HepG2 (cell line): Measurements from ENCODE around the gene MPC1L. TPM values are rescaled to one million over a fixed set of nuclear protein-coding genes. Genes with fewer than 3 reads are reported as not detected.

ENCODE experiments used
- CREB1 ChIP-seq, 2 experiments: fragments of 450-650 bp in 1 of 2; IDR thresholded peaks; 2 replicates each; pipeline ENCODE4 v1.6.1; 2016 to 2017; ENCODE audit warnings: control low read depth in 1 of 2, mild to moderate bottlenecking in 1 of 2, missing compliant biosample characterization in 1 of 2, missing genetic modification characterization in 1 of 2
- DNMT1 ChIP-seq: sonication (generic); formaldehyde crosslinking; IDR thresholded peaks from 2 replicates; pipeline ENCODE4 v1.5.1; 2020; ENCODE audit warnings: mild to moderate bottlenecking, missing genetic modification reagents
- FIP1L1 ChIP-seq: fragments of 200-400 bp; formaldehyde crosslinking; IDR thresholded peaks from 2 replicates; pipeline ENCODE4 v1.6.1; 2018; ENCODE audit warnings: low read depth, mild to moderate bottlenecking, low read length, moderate library complexity, borderline replicate concordance; ENCODE audit not compliant: insufficient read depth
- GATAD1 ChIP-seq: IDR thresholded peaks from 2 replicates; pipeline ENCODE4 v1.6.1; 2016; ENCODE audit warnings: missing genetic modification reagents, missing compliant biosample characterization
- KDM5A ChIP-seq: fragments of 200-600 bp; sonication (generic); IDR thresholded peaks from 2 replicates; pipeline ENCODE4 v1.7.0; 2018; ENCODE audit warnings: antibody characterized with exemption, mild to moderate bottlenecking, low read length, borderline replicate concordance
- KLF11 ChIP-seq: IDR thresholded peaks from 2 replicates; pipeline ENCODE4 v1.6.1; 2016; ENCODE audit warnings: missing compliant biosample characterization
- PHF8 ChIP-seq: sonication (generic); formaldehyde crosslinking; IDR thresholded peaks from 2 replicates; pipeline ENCODE4 v1.5.0; 2020; ENCODE audit warnings: missing genetic modification reagents
- POLR2AphosphoS5 ChIP-seq: IDR thresholded peaks from 2 replicates; pipeline ENCODE4 v1.6.1; 2012; ENCODE audit warnings: low read depth, low read length
- RNF2 ChIP-seq: fragments of 450-650 bp; conservative IDR thresholded peaks from 2 replicates; pipeline ENCODE4 v1.6.1; 2016; ENCODE audit warnings: low read depth
- SALL1 ChIP-seq: sonication (generic); formaldehyde crosslinking; IDR thresholded peaks from 2 replicates; pipeline ENCODE4 v1.8.0; 2022; ENCODE audit warnings: mild to moderate bottlenecking, missing genetic modification reagents
- TBP ChIP-seq: sonication (generic); formaldehyde crosslinking; IDR thresholded peaks from 2 replicates; pipeline ENCODE4 v1.5.0; 2020; ENCODE audit warnings: missing genetic modification reagents
- TOE1 ChIP-seq: sonication (generic); formaldehyde crosslinking; IDR thresholded peaks from 2 replicates; pipeline ENCODE4 v1.4.0; 2020; ENCODE audit warnings: mild to moderate bottlenecking, missing genetic modification reagents
- ZBTB38 ChIP-seq: sonication (generic); formaldehyde crosslinking; IDR thresholded peaks from 2 replicates; pipeline ENCODE4 v1.5.1; 2020; ENCODE audit warnings: mild to moderate bottlenecking, missing genetic modification reagents
- ZMYM3 ChIP-seq: sonication (generic); formaldehyde crosslinking; IDR thresholded peaks from 2 replicates; pipeline ENCODE4 v1.5.1; 2020; ENCODE audit warnings: mild to moderate bottlenecking, missing genetic modification reagents
- ZMYM4 ChIP-seq: sonication (generic); formaldehyde crosslinking; IDR thresholded peaks from 2 replicates; pipeline ENCODE4 v1.8.1; 2023; ENCODE audit warnings: mild to moderate bottlenecking, missing genetic modification reagents
- ZNF124 ChIP-seq: sonication (generic); formaldehyde crosslinking; IDR thresholded peaks from 2 replicates; pipeline ENCODE4 v1.4.0; 2020; ENCODE audit warnings: missing genetic modification reagents
- ZNF451 ChIP-seq: sonication (generic); formaldehyde crosslinking; IDR thresholded peaks from 2 replicates; pipeline ENCODE4 v1.5.0; 2020; ENCODE audit warnings: mild to moderate bottlenecking, missing genetic modification reagents
- ZNF749 ChIP-seq: sonication (generic); formaldehyde crosslinking; IDR thresholded peaks from 2 replicates; pipeline ENCODE4 v1.8.0; 2022; ENCODE audit warnings: mild to moderate bottlenecking, missing genetic modification reagents, moderate library complexity, borderline replicate concordance
- ZNF816 ChIP-seq: sonication (generic); formaldehyde crosslinking; IDR thresholded peaks from 2 replicates; pipeline ENCODE4 v1.8.0; 2022; ENCODE audit warnings: missing genetic modification reagents, mild to moderate bottlenecking, borderline replicate concordance
- polyA plus RNA-seq, 8 experiments: library from polyadenylated mRNA; depleted of rRNA in 3 of 8; stranded (reverse) in 7 of 8; unstranded in 1 of 8; fragments of >200 nt; fragmentation: Illumina TruSeq in 4 of 8; extraction: Trizol in 4 of 8; gene quantifications; 2 replicates each; pipeline versions ENCODE4 v1.2.1 to v1.2.3, GENCODE V29; 2011 to 2016; ENCODE audit warnings: low read depth in 4 of 8, missing spikeins in 1 of 8, mixed read lengths in 1 of 8; ENCODE audit not compliant: insufficient read depth in 1 of 8
- total RNA-seq, 5 experiments: library from RNA; depleted of rRNA; stranded (reverse); fragments of >200 nt; fragmentation: Illumina TruSeq; extraction: Trizol; gene quantifications; 2 replicates each; pipeline ENCODE4 v1.2.3, GENCODE V29; 2016; ENCODE audit warnings: low read depth in 1 of 5
- TF ChIP-seq, protein P1 (sequence below): sonication (generic); formaldehyde crosslinking; IDR thresholded peaks from 2 replicates; pipeline ENCODE4 v1.8.0; 2022; ENCODE audit warnings: mild to moderate bottlenecking, missing genetic modification reagents
- TF ChIP-seq, protein P2 (sequence below): sonication (generic); formaldehyde crosslinking; IDR thresholded peaks from 2 replicates; pipeline ENCODE4 v1.5.1; 2020; ENCODE audit warnings: missing genetic modification reagents, mild to moderate bottlenecking, borderline replicate concordance
- TF ChIP-seq, protein P3 (sequence below): sonication (generic); formaldehyde crosslinking; IDR thresholded peaks from 2 replicates; pipeline ENCODE4 v1.4.0; 2020; ENCODE audit warnings: missing genetic modification reagents
- TF ChIP-seq, protein P4 (sequence below): IDR thresholded peaks from 2 replicates; pipeline ENCODE4 v1.6.1; 2016; ENCODE audit warnings: control low read depth

MPC1L gene
- total and polyA plus RNA-seq, 2 of the 13 experiments (the other 11 are each of a cell fraction or from before 2014, with no cell fraction given), result not detected

DNA sequence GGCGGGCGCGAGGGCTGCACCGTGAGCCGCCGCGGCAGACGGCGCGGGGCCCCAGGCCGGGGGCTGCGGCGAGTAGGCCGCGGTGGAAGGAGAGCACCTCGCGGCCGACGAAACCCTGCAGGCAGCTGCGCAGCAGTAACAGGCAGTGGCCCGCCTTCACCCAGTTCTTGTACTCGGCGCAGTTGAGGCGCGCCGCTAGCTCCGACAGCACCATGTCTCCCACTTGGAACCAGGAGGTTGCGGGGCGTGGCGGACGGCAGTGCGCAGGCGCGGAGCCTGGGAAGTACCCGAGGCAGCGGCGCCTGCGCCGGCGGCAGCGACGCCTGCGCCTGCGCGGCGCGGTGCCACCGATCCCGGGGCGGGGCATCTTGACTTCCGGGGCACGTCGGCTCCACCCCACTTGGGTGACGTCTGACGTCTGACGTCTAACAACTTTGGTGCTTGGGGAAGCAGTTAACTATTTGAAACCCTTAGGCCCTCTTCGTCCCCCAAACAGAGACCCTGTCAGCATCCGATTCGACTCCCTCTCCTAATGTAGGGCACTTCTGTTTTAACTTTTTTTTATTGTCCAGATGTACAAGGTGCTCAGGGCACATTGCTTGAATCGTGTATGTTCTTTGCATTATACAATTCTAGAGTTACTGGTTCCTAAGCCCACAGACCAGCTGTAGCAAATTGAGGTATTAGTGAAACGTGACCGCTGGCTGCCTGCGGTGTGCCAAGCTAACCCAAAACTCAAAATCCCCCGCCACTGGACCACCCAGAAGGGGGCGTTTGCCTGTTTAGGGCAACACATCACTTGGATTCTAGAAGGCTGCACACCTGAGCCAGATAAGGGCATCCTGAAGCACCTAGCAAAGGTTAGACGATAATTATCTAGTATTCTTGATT is 24.3 kb downstream of the MPC1L start, which contains the start of gene CXorf38 (continued):
- TF ChIP-seq KDM5A, result peak; percentile 41; the same call in 1 of the 2 replicates
- no peak for TF ChIP-seq ZMYM3
- TF ChIP-seq, protein P1, sequence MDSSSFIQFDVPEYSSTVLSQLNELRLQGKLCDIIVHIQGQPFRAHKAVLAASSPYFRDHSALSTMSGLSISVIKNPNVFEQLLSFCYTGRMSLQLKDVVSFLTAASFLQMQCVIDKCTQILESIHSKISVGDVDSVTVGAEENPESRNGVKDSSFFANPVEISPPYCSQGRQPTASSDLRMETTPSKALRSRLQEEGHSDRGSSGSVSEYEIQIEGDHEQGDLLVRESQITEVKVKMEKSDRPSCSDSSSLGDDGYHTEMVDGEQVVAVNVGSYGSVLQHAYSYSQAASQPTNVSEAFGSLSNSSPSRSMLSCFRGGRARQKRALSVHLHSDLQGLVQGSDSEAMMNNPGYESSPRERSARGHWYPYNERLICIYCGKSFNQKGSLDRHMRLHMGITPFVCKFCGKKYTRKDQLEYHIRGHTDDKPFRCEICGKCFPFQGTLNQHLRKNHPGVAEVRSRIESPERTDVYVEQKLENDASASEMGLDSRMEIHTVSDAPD, result no peak
- no peak for TF ChIP-seq KLF11 (CRISPR knock-in tag)
- peak; percentile 20; the same call in 1 of the 2 replicates for TF ChIP-seq ZBTB38 (CRISPR knock-in tag)
- TF ChIP-seq, protein P2, sequence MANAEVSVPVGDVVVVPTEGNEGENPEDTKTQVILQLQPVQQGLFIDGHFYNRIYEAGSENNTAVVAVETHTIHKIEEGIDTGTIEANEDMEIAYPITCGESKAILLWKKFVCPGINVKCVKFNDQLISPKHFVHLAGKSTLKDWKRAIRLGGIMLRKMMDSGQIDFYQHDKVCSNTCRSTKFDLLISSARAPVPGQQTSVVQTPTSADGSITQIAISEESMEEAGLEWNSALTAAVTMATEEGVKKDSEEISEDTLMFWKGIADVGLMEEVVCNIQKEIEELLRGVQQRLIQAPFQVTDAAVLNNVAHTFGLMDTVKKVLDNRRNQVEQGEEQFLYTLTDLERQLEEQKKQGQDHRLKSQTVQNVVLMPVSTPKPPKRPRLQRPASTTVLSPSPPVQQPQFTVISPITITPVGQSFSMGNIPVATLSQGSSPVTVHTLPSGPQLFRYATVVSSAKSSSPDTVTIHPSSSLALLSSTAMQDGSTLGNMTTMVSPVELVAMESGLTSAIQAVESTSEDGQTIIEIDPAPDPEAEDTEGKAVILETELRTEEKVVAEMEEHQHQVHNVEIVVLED, result peak; percentile 92
- TF ChIP-seq POLR2AphosphoS5, result peak; percentile 69
- TF ChIP-seq ZNF124 (CRISPR knock-in tag), result no peak
- TF ChIP-seq SALL1 (CRISPR knock-in tag), result peak; percentile 34; the same call in 1 of the 2 replicates
- TF ChIP-seq ZMYM4 (CRISPR knock-in tag), result peak; percentile 46; the same call in 1 of the 2 replicates
- TF ChIP-seq FIP1L1, result no peak
- TF ChIP-seq TOE1 (CRISPR knock-in tag), result no peak
- TF ChIP-seq GATAD1, result peak; percentile 15; the same call in 1 of the 2 replicates
- TF ChIP-seq TBP (CRISPR knock-in tag), result no peak
- no peak for TF ChIP-seq RNF2
- TF ChIP-seq, protein P3, sequence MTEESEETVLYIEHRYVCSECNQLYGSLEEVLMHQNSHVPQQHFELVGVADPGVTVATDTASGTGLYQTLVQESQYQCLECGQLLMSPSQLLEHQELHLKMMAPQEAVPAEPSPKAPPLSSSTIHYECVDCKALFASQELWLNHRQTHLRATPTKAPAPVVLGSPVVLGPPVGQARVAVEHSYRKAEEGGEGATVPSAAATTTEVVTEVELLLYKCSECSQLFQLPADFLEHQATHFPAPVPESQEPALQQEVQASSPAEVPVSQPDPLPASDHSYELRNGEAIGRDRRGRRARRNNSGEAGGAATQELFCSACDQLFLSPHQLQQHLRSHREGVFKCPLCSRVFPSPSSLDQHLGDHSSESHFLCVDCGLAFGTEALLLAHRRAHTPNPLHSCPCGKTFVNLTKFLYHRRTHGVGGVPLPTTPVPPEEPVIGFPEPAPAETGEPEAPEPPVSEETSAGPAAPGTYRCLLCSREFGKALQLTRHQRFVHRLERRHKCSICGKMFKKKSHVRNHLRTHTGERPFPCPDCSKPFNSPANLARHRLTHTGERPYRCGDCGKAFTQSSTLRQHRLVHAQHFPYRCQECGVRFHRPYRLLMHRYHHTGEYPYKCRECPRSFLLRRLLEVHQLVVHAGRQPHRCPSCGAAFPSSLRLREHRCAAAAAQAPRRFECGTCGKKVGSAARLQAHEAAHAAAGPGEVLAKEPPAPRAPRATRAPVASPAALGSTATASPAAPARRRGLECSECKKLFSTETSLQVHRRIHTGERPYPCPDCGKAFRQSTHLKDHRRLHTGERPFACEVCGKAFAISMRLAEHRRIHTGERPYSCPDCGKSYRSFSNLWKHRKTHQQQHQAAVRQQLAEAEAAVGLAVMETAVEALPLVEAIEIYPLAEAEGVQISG (CRISPR knock-in tag), result peak; percentile 37; the same call in 1 of the 2 replicates
- no peak for TF ChIP-seq ZNF451 (CRISPR knock-in tag)
- TF ChIP-seq ZNF816 (CRISPR knock-in tag), result no peak
- no peak for TF ChIP-seq DNMT1
- TF ChIP-seq CREB1 (IDR thresholded peaks at IDR 0.05), result peak; percentile 61; the same call in 1 of the 2 replicates
- peak; percentile 54 for TF ChIP-seq CREB1 (CRISPR knock-in tag; IDR thresholded peaks at IDR 0.05)
- TF ChIP-seq, protein P4, sequence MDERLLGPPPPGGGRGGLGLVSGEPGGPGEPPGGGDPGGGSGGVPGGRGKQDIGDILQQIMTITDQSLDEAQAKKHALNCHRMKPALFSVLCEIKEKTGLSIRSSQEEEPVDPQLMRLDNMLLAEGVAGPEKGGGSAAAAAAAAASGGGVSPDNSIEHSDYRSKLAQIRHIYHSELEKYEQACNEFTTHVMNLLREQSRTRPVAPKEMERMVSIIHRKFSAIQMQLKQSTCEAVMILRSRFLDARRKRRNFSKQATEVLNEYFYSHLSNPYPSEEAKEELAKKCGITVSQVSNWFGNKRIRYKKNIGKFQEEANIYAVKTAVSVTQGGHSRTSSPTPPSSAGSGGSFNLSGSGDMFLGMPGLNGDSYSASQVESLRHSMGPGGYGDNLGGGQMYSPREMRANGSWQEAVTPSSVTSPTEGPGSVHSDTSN, result no peak
- peak; percentile 47; the same call in 1 of the 2 replicates for TF ChIP-seq ZNF749
- peak; percentile 74 for TF ChIP-seq PHF8 (CRISPR knock-in tag)
